ENCODE results near the gene BLACAT1.

BLACAT1 gene

DNA sequence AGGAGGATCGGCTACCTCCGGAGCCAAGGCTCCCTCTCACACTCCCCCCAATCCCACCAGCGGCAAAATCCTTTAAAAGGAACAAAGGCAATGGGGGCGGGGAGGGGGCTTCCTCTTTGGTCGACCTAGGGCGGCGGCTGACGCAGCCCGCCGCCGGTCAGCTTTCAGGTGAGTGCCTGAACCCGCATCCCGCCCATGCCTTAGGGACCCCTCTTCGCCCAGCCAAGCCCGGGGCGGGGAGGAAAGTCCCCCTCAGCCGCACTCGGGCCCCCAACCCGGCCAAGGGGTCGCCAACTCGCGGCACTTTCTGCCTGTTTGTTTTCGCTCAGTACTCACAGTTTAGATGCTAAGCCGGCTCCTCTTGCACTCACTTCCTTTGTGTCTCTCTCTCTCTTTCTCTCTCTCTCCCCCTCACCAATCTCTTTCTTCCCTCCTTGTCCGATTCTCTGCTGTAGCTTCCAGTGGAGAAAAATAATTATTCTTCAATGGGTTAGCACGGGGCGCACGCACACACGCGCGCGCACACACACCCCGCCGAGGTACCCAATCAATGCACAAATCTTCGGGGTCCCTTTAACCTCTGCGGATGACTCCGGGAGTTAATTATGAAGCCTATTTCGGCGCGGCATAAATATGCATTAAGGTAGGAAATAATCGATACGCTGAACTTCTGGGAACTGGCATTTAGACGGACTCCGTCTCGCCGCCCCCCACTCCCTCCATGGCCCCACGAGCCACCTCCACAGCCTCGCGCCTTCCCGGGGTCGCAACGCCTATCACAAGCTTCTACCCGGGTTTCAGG is at the start of gene BLACAT1:
Gene BLACAT1, minus strand, starts transcription at position 465 of the 802 bp plus-strand sequence.
- peak within 1 kb of the TSS; percentile 45 for H3K27ac ChIP-seq
- TF ChIP-seq, protein P1, sequence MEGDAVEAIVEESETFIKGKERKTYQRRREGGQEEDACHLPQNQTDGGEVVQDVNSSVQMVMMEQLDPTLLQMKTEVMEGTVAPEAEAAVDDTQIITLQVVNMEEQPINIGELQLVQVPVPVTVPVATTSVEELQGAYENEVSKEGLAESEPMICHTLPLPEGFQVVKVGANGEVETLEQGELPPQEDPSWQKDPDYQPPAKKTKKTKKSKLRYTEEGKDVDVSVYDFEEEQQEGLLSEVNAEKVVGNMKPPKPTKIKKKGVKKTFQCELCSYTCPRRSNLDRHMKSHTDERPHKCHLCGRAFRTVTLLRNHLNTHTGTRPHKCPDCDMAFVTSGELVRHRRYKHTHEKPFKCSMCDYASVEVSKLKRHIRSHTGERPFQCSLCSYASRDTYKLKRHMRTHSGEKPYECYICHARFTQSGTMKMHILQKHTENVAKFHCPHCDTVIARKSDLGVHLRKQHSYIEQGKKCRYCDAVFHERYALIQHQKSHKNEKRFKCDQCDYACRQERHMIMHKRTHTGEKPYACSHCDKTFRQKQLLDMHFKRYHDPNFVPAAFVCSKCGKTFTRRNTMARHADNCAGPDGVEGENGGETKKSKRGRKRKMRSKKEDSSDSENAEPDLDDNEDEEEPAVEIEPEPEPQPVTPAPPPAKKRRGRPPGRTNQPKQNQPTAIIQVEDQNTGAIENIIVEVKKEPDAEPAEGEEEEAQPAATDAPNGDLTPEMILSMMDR (IDR thresholded peaks at IDR 0.05), result no peak; the same call in 1 of the 2 replicates
- no peak for TF ChIP-seq ZFX (IDR thresholded peaks at IDR 0.05; ENCODE audit: borderline replicate concordance)

DNA sequence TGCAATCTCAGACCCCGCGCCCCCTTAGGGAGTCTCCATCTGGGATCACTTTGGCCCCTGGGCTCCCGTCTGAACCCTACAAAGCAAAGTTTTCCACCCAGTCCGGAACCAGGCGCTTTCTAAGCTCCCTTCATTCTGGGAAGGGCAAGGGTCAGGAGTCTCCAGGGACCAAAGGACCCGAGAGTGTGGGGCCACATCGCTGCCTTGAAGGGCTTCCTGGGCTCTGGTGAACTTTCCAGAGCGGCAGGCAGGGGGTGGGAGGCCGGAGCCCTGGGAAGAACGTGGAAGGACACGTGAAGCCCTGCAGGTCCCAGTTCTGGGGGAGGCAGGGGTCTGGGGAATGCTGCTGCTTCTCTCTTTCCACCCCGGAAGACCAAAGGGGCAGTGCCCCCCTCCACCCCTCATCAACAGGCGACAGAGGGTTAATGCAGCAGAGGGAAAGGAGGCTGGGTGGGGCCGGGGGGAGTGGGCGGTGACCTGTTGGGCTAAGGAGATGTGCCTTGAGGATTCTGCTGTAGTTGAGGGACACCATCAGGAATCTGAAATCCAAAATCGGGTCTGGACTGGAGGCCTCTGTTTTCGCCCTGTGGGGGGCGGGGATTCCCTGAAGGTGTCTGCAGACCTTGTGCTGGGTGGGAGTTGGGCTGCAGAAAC is 49.4 kb upstream of the BLACAT1 start:
- TF ChIP-seq, protein P1 (IDR thresholded peaks at IDR 0.05), result 0 out of 2 replicates have a peak, but pooled peaks have one; percentile 5
- no peak for TF ChIP-seq ZFX (IDR thresholded peaks at IDR 0.05; ENCODE audit: borderline replicate concordance)
- H3K27ac ChIP-seq, result peak overlapping the region; percentile 59

DNA sequence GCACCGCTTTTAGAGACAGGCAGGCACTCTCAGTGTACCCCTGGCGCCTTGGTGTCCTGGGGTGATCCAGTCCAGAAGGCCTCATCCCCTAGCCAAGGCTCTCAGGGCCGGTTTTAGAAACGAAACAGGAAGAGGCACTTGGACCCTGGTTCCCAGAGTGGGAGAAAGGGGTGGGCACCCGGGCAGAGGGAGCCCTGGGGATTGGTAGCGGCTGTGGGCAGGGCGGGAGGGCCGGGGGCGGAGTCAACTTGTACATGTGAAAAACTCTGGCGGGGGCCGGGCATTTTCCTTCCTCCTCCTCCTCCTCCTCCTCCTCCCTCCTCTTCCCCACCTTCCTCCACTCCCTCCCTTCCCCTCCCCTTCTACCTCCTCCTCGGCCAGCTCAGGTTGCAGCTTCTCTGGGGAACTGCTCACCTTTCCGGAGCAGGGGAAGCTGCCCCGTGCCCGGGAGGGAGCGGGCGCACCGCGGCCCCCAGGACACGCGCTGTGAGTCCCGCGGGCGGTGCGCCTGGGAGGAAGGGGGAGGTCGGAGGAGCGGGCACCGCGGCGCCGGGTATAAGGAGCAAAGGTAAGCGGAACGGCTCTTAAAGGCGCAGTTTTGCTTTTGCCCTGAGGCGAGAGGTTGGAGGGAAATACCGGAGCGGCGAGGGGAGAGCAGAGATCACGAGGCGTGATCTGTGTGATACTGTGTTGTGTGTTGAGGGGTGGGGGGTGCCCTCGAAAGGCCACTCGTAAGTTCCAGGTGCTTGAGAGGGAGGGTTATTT is 48.6 kb upstream of the BLACAT1 start, which contains the start of gene CDK18:
Gene CDK18, plus strand, starts transcription at position 359 of the 765 bp plus-strand sequence. CDS start 18,499 bp downstream, outside the sequence.
- TF ChIP-seq, protein P1 (IDR thresholded peaks at IDR 0.05), result no peak
- TF ChIP-seq ZFX (IDR thresholded peaks at IDR 0.05; ENCODE audit: borderline replicate concordance), result no peak
- peak within 1 kb of the TSS; percentile 59 for H3K27ac ChIP-seq

DNA sequence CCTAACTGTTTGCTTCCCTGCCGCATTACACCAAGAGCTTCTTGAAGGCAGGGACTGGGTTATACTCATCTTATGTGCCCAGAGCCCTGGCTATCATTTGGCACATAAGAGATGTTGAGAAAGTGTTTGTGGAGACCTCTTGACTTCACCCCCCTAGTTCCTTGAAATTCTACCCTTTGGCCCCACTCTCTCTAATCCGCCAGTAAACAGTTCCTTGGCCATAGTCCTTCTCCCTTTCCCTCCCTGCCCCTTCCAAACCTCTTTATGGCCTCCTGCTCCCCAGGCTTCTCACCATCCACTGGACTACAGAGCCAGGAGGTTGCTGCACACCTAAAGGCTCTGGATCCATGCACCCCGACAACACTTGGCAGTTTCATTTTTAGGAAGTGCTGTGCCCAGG is 47.1 kb upstream of the BLACAT1 start:
- TF ChIP-seq, protein P1 (IDR thresholded peaks at IDR 0.05), result no peak
- TF ChIP-seq ZFX (IDR thresholded peaks at IDR 0.05; ENCODE audit: borderline replicate concordance), result no peak
- no peak overlapping the region for H3K27ac ChIP-seq

DNA sequence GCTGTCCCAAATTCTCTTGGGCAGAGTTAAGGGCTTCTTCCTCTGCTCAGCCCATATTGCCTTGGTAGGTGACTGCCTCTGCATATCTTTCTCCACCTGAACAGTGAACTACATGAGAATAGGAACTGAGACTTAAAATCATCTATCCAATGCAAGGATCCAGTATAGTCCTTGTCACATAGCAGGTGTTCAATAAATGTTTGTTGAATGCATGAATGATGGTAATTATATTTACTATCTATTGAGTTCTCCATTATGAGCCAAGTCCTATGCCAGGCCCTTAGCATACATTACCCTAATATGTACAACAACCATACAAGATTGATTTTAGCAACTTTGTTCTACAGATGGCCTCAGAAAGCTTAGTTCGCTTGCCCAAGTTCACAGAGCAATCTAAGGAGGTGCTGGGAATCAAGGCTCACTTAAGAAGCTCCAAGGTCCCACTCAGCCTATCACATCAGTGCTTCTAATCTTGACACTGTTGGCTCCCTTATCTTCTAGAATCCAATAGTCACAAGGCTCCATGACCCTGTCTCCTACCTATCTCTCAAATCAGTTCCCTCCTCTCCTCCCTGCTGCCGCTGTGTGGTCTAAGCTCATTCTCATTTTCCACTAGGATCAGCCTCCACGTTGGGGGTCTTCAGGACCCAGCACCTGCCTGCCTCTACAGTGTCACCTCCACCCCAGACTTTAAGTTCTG is 46.4 kb upstream of the BLACAT1 start:
- H3K27ac ChIP-seq, result no peak overlapping the region
- TF ChIP-seq ZFX (IDR thresholded peaks at IDR 0.05; ENCODE audit: borderline replicate concordance), result no peak
- TF ChIP-seq, protein P1 (IDR thresholded peaks at IDR 0.05), result no peak

DNA sequence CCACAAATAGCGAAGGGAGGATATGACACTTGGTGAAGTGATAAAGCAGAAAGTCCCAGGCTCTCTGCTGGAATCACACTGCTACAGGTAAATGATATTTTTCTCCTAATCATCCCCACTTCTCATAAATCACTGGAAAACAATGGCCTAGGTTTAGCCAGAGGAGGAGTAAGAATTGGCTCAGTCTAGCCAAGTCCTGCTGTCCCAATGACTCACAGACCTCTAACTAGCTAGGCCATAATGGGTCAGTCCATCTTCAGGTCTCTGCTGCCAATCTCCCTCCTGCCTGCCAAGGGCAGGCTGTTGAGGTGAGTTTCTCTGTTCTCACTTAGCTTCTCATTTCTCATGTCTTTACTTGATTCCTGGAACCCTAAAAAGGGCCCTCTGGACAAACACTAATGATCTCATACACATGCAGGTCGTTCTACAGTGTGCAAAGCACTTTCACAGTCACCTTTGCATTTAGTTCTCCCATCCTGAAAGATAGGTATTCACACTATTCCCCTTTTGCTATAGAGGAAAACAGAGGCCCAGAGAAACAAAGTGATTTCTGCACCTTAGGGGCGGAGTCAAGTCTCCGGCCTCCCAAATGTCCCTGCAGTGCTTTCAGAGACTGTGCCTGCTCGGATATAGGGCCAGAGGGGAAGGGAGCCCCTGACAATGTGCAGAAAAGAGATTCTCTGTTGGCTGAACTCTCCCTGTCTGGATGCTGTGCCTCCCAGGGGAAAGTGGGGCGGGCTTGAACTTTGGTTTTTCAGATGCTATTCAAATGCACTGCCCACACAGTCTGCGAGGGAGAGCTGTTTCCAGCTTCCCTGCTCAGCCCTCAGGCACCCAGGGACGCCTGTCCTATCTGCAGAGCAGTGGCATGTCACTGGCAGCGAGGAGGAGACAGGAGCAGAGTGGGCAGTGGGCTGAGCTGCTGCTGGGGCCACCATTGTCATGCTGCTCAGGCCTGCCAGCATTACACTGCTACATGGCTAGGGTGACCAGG is 44.7 kb upstream of the BLACAT1 start:
- no peak overlapping the region for H3K27ac ChIP-seq
- TF ChIP-seq, protein P1 (IDR thresholded peaks at IDR 0.05), result no peak
- no peak for TF ChIP-seq ZFX (IDR thresholded peaks at IDR 0.05; ENCODE audit: borderline replicate concordance)

All from 22Rv1 (cell line).